Adipocyte (in vitro differentiated cells): ENCODE data around the gene ZFP3.
"Not testable (repeated sequence)": the region's sequence is repeated elsewhere in the genome, so short reads cannot be mapped to it uniquely, and the experiment has no call there.

Experiments
- DNase-seq: peaks from one replicate; pipeline ENCODE4 v3.0.0-alpha.2; 2015; ENCODE audit warnings: low read depth
- H3K27me3 ChIP-seq: replicated peaks from 2 replicates; pipeline ENCODE4 v1.7.0; 2013; ENCODE audit warnings: mild to moderate bottlenecking, low read length, moderate library complexity; ENCODE audit not compliant: control insufficient read depth, insufficient read depth
- H3K36me3 ChIP-seq: 2 replicates; pipeline ENCODE4 v1.7.0; 2013; ENCODE audit warnings: low read length, mild to moderate bottlenecking, moderate library complexity; ENCODE audit not compliant: control insufficient read depth, insufficient read depth, severe bottlenecking
- H3K4me1 ChIP-seq: 2 replicates; pipeline ENCODE4 v1.7.0; 2013; ENCODE audit warnings: mild to moderate bottlenecking, low read length, moderate library complexity; ENCODE audit not compliant: control insufficient read depth, insufficient read depth
- H3K4me3 ChIP-seq: 2 replicates; pipeline ENCODE4 v1.7.0; 2013; ENCODE audit warnings: mild to moderate bottlenecking, low read length, moderate library complexity
- H3K9ac ChIP-seq: 2 replicates; pipeline ENCODE4 v1.7.0; 2013; ENCODE audit warnings: mild to moderate bottlenecking, low read length, moderate library complexity
- H3K9me3 ChIP-seq: 2 replicates; pipeline ENCODE4 v1.7.0; 2013; ENCODE audit warnings: mild to moderate bottlenecking, low read length, moderate library complexity; ENCODE audit not compliant: control insufficient read depth

The ZFP3 gene

DNA sequence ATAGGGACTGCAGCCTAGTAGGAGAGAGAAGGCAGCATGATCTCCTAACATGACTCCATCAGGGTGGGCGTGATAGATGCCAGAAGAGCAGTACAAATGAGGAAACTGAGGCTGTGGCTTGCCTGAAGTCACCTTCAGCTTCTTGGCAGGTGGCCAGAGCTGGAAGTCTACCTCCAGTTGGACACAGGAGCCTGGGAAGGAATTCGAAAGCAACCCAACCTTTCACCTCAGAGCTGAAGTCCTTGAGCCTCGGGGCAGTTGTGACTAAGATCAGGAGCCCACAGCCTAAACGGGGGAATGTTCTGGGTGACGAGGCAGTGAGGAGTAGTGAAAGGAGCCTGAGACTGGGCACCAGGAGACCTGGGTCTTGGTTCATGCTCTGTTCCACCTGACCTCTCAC, 33.6 kb upstream of the ZFP3 start:
- H3K36me3 ChIP-seq: no peaks in the 10 kb centered on the region
- no peak overlapping the region for H3K4me3 ChIP-seq
- H3K27me3 ChIP-seq: peaks cover 4% of the 10 kb centered on the region
- DNase-seq: no peak
- H3K9ac ChIP-seq: no peak overlapping the region
- H3K4me1 ChIP-seq: peaks cover 5% of the 10 kb centered on the region
- no peaks in the 10 kb centered on the region for H3K9me3 ChIP-seq

DNA sequence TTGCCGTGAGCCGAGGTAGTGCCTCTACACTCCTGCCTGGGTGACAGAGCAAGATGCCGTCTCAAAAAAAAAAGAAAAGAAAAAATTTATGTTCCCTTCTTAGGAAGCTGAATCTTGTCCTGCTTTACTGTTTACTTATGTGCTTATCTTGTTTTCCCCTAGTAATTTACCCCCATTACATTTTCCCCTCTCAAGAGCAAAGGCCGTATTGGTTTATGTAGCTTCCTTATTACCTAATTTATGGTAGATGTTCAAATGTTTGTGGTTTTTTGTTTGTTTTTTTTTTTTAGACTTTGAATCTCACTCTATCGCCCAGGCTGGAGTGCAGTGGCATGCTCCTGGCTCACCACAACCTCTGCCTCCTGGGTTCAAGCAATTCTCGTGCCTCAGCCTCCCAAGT, 32.8 kb upstream of the ZFP3 start:
- Histone ChIP-seq H3K27me3 (peaks cover under 1% of the 10 kb centered on the region), H3K4me3 (no peak overlapping the region), H3K9ac (no peak overlapping the region), H3K9me3 (no peaks in the 10 kb centered on the region), H3K36me3 (no peaks in the 10 kb centered on the region), H3K4me1 (peaks cover 12% of the 10 kb centered on the region)
- no peak for DNase-seq

GRCh38 chr17:5047446-5047845, 30.8 kb upstream of the ZFP3 start:
- H3K36me3 ChIP-seq: no peaks in the 10 kb centered on the region
- H3K9ac ChIP-seq: no peak overlapping the region
- H3K9me3 ChIP-seq: no peaks in the 10 kb centered on the region
- no peaks in the 10 kb centered on the region for H3K27me3 ChIP-seq
- H3K4me3 ChIP-seq: no peak overlapping the region
- peaks cover 12% of the 10 kb centered on the region for H3K4me1 ChIP-seq
- no peak for DNase-seq

DNA sequence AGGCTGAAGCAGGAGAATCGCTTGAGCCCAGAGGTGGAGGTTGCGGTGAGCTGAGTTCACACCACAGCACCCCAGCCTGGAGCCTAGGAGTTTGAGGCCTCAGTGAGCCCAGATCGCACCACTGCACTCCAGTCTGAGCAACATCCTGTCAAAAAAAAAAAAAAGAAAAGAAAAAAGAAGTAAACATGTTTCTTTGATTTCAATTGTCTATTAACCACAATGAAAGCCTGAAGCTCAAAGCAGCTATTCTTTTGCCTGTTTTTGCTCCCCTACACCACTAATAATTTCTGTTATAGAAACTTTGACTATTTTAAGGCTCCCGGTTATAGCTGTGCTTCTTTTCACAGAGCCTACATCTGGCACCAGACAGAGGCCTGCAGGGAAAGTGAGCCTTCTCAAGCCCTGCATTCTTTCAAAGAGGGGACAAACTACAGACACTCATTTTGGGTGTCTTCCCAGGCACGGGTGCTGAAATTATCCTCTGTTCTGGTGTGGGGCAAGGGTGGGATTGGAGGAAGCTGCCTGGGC, 28.9 kb upstream of the ZFP3 start:
- no peaks in the 10 kb centered on the region for H3K27me3 ChIP-seq
- H3K9me3 ChIP-seq: no peaks in the 10 kb centered on the region
- H3K4me3 ChIP-seq: no peak overlapping the region
- H3K4me1 ChIP-seq: peaks cover 12% of the 10 kb centered on the region
- no peaks in the 10 kb centered on the region for H3K36me3 ChIP-seq
- DNase-seq: peak; percentile 32
- H3K9ac ChIP-seq: peak overlapping the region; percentile 51

DNA sequence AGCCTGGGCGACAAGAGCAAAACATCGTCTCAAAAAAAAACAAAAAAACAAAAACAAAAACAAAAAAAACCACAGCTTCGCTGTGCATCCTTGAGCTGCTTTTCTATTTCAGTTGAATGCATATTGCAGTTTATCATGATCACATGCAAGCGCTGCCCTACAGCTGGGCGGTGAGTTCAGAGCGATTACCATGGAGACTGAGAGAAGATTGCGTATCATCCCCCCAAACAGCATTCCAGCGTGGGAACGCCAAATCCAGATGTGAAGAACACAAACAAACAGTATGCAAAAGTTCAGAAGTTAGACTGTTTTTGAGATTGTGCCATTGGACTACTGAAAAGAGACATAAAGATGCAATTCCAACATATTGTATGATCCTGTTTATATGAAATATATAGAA, 28.0 kb upstream of the ZFP3 start:
- no peaks in the 10 kb centered on the region for H3K27me3 ChIP-seq
- no peak overlapping the region for H3K4me3 ChIP-seq
- H3K4me1 ChIP-seq: peaks cover 12% of the 10 kb centered on the region
- DNase-seq: peak; percentile 83
- H3K9ac ChIP-seq: no peak overlapping the region
- no peaks in the 10 kb centered on the region for H3K36me3 ChIP-seq
- no peaks in the 10 kb centered on the region for H3K9me3 ChIP-seq

DNA sequence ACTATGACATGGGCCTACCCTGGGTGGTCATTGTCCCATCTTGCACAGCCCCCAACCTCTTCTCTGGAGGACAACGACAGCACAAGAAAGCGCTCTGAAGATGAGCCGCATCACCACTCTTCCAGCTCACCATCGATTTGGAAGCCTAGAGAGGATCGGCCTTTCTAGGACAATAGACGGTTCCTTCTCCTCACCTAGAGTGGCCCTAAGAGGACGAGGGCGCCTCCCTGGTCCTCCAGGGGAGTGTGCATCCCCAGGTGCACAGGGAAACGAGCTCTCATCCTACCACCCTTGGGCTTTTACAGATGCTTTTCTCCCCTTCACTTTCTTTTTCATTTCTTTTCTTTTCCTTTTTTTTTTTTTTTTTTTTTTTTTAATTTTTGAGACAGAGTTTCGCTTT, 22.7 kb upstream of the ZFP3 start:
- no peaks in the 10 kb centered on the region for H3K9me3 ChIP-seq
- H3K36me3 ChIP-seq: no peaks in the 10 kb centered on the region
- no peak overlapping the region for H3K9ac ChIP-seq
- no peaks in the 10 kb centered on the region for H3K27me3 ChIP-seq
- H3K4me3 ChIP-seq: no peak overlapping the region
- H3K4me1 ChIP-seq: no peaks in the 10 kb centered on the region
- no peak for DNase-seq

DNA sequence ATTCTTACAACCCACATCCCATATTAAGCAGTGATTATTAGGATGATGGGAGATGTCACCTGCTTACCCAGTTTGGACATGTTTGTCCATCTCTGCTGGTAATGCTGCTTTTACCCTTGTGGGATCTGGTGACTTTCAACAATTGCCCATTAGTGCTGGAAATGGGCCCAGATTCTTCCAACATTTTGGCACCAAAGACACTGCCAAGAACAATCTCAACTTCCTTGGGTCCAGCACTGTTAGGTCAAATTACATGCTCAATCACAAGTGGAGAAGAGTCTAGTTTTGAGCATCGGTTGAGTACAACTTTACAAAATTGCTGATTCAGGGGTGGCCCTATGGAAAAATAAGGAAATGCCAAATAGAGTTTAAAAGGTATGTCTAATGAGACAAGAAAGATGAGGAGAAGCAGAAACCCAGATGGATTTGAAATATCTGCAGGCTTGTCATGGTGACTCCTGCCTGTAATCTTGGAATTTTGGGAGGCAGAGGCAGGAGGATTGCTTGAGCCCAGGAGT, 13.0 kb upstream of the ZFP3 start:
- no peak overlapping the region for H3K4me3 ChIP-seq
- H3K9me3 ChIP-seq: no peaks in the 10 kb centered on the region
- H3K9ac ChIP-seq: no peak overlapping the region
- H3K36me3 ChIP-seq: no peaks in the 10 kb centered on the region
- no peaks in the 10 kb centered on the region for H3K27me3 ChIP-seq
- no peaks in the 10 kb centered on the region for H3K4me1 ChIP-seq
- peak; percentile 8 for DNase-seq

- Histone ChIP-seq H3K4me1 (no peaks in the 10 kb centered on the region), H3K36me3 (no peaks in the 10 kb centered on the region)
Observed at GRCh38 chr17:5068236-5068635, 10.0 kb upstream of the ZFP3 start.

GRCh38 chr17:5069724-5070123, 8.5 kb upstream of the ZFP3 start:
- Histone ChIP-seq H3K27me3 (peaks cover 12% of the 10 kb centered on the region), H3K4me1 (no peaks in the 10 kb centered on the region)

More at GRCh38 chr17:5068236-5068635, 10.0 kb upstream of the ZFP3 start:
- peak; percentile 21 for DNase-seq
- no peak overlapping the region for H3K4me3 ChIP-seq
- peaks cover 8% of the 10 kb centered on the region for H3K27me3 ChIP-seq
- H3K9ac ChIP-seq: no peak overlapping the region
- H3K9me3 ChIP-seq: no peaks in the 10 kb centered on the region

DNA sequence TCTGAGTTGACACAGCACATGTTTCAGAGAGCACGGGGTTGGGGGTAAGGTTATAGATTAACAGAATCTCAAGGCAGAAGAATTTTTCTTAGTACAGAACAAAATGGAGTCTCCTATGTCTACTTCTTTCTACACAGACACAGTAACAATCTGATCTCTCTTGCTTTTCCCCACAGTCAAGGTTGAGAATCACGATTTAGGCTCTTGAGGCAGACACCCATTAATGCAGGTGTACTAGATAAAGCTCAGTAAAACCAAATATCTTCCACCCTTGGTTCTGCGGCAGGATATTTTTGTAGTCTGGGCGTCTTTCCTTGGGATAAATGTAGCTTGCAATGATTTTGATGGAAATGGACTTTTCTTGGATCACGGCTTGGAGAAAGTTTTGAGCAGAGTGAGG, 2.8 kb upstream of the ZFP3 start:
- DNase-seq, H3K9me3 ChIP-seq: not testable (repeated sequence)

More at GRCh38 chr17:5069724-5070123, 8.5 kb upstream of the ZFP3 start:
- no peak for DNase-seq
- Histone ChIP-seq H3K9ac (no peak overlapping the region), H3K36me3 (no peaks in the 10 kb centered on the region), H3K4me3 (no peak overlapping the region), H3K9me3 (no peaks in the 10 kb centered on the region)

GRCh38 chr17:5077275-5077674, 992 bp upstream of the ZFP3 start:
- not testable (repeated sequence) for H3K9ac ChIP-seq, H3K36me3 ChIP-seq, H3K27me3 ChIP-seq, H3K9me3 ChIP-seq, DNase-seq
- Histone ChIP-seq H3K4me1 (peaks cover 13% of the 10 kb centered on the region), H3K4me3 (peak overlapping the region; percentile 90)

More for the DNA sequence above, 2.8 kb upstream of the ZFP3 start:
- H3K36me3 ChIP-seq, H3K4me3 ChIP-seq, H3K9ac ChIP-seq: not testable (repeated sequence)
- H3K27me3 ChIP-seq: peaks cover 12% of the 10 kb centered on the region
- H3K4me1 ChIP-seq: peaks cover 13% of the 10 kb centered on the region

- H3K4me3 ChIP-seq: peak overlapping the region; percentile 90
- no peaks in the 10 kb centered on the region for H3K36me3 ChIP-seq
- no peak for DNase-seq
- peak overlapping the region; percentile 81 for H3K9ac ChIP-seq
- no peaks in the 10 kb centered on the region for H3K9me3 ChIP-seq
- peaks cover 3% of the 10 kb centered on the region for H3K27me3 ChIP-seq
- H3K4me1 ChIP-seq: peaks cover 13% of the 10 kb centered on the region
Observed at GRCh38 chr17:5077781-5078105, 524 bp upstream of the ZFP3 start.
